Small intestine (tissue), 7 donors: ENCODE results near the gene ESPL1. TPM values are rescaled to one million over a fixed set of nuclear protein-coding genes. Genes with fewer than 3 reads are reported as not detected.

ENCODE experiments used
- DNase-seq, 2 donors: peaks; one replicate each; pipeline versions ENCODE4 v3.0.0 to v3.0.0-alpha.2; 2013
- FAIRE-seq: peaks from 2 replicates; lab custom pipeline; 2012; peaks lifted over from hg19 to GRCh38; lab: Jason Lieb, UNC
- H3K27ac ChIP-seq, 3 donors: one replicate each; pipeline ENCODE4 v1.5.1; 2013; ENCODE audit warnings: low read length in 2 of 3, mild to moderate bottlenecking in 2 of 3, control low read depth in 1 of 3, inconsistent platforms in 1 of 3, low read depth in 1 of 3, moderate library complexity in 1 of 3
- H3K27me3 ChIP-seq, 3 donors: one replicate each; pipeline ENCODE4 v1.6.1; 2013; ENCODE audit warnings: low read length in 3 of 3, inconsistent platforms in 1 of 3; ENCODE audit not compliant: control insufficient read depth in 3 of 3, insufficient read depth in 3 of 3
- H3K36me3 ChIP-seq, 3 donors: one replicate each; pipeline ENCODE4 v1.6.1; 2013; ENCODE audit warnings: low read length in 3 of 3, inconsistent platforms in 1 of 3, low read depth in 1 of 3, mild to moderate bottlenecking in 1 of 3, moderate library complexity in 1 of 3; ENCODE audit not compliant: control insufficient read depth in 3 of 3, insufficient read depth in 2 of 3
- H3K4me1 ChIP-seq, 3 donors: one replicate each; pipeline ENCODE4 v1.6.1; 2013; ENCODE audit warnings: low read length in 2 of 3, inconsistent platforms in 1 of 3, low read depth in 1 of 3, mild to moderate bottlenecking in 1 of 3, moderate library complexity in 1 of 3; ENCODE audit not compliant: control insufficient read depth in 3 of 3, insufficient read depth in 2 of 3
- H3K4me3 ChIP-seq, 3 donors: one replicate each; pipeline ENCODE4 v1.5.1; 2013; ENCODE audit warnings: low read length in 3 of 3, control low read depth in 1 of 3, inconsistent platforms in 1 of 3, low read depth in 1 of 3, mild to moderate bottlenecking in 1 of 3, moderate library complexity in 1 of 3
- H3K9me3 ChIP-seq, 2 donors: one replicate each; pipeline ENCODE4 v1.6.1; 2013; ENCODE audit warnings: low read depth in 1 of 2, low read length in 1 of 2; ENCODE audit not compliant: control insufficient read depth in 2 of 2, insufficient read depth in 1 of 2
- WGBS, 3 donors: extraction: QIAGEN DNeasy Blood & Tissue Kit; methylation state at CpG; one replicate each; pipeline ENCODE4 v1.1.7; 2013; 5-methylcytosine and 5-hydroxymethylcytosine counted together
- polyA plus RNA-seq, 4 donors: library from polyadenylated mRNA; stranded (reverse) in 3 of 4; unstranded in 1 of 4; fragments of 200-250 nt in 3 of 4; fragments of 120-200 nt in 1 of 4; gene quantifications; one replicate each; pipeline versions ENCODE4 v1.2.1 to v1.2.3, GENCODE V29; 2013
- donor health status: healthy with polysubstance abuse.
- donor health status: control.
- donor health status: control.
- donor health status: Bipolar disorder and iron deficiency.
- donor health status: healthy.

Gene ESPL1
- polyA plus RNA-seq, 4 donors: 8.0 to 48.9 (median 25.5) TPM

GRCh38 chr12:53308276-53308675, 40.2 kb downstream of the ESPL1 start:
- WGBS, 3 donors: 67 to 77% (median 69%) methylated on average over 4 of the region's 4 CpGs
- Histone ChIP-seq H3K36me3 (peaks cover 15 to 74% (median 24%) of the 10 kb centered on the region in 3 donors), H3K27ac (no peak overlapping the region), H3K9me3 (no peaks in the 10 kb centered on the region), H3K27me3 (no peaks in the 10 kb centered on the region), H3K4me3 (no peak overlapping the region), H3K4me1 (no peaks in the 10 kb centered on the region)
- DNase-seq: no peak
- FAIRE-seq: no peak

- Histone ChIP-seq H3K4me1 (no peaks in the 10 kb centered on the region), H3K9me3 (no peaks in the 10 kb centered on the region), H3K27ac (no peak overlapping the region), H3K36me3 (peaks cover 7 to 62% (median 7%) of the 10 kb centered on the region in 3 donors), H3K27me3 (no peaks in the 10 kb centered on the region), H3K4me3 (no peak overlapping the region)
- no peak for DNase-seq
- WGBS, 3 donors: 54 to 60% (median 58%) methylated on average over 3 of the region's 3 CpGs
- no peak for FAIRE-seq
Observed at GRCh38 chr12:53313996-53314395, 45.9 kb downstream of the ESPL1 start.

GRCh38 chr12:53320352-53321195, 52.5 kb downstream of the ESPL1 start:
- FAIRE-seq (no peak), DNase-seq (no peak)
- peaks cover 5 to 24% (median 7%) of the 10 kb centered on the region in 3 donors for H3K36me3 ChIP-seq
- H3K9me3 ChIP-seq: no peaks in the 10 kb centered on the region
- H3K4me3 ChIP-seq: peak overlapping the region; percentile 37 to 66 (median 61)
- peaks cover 3 to 21% (median 8%) of the 10 kb centered on the region in 3 donors for H3K4me1 ChIP-seq
- 39 to 42% (median 42%) methylated on average over 10 of the region's 10 CpGs for WGBS, 3 donors
- H3K27me3 ChIP-seq: peaks cover 0 to 15% (median 0%) of the 10 kb centered on the region in 3 donors
- peak overlapping the region; percentile 73 to 90 (median 84) for H3K27ac ChIP-seq

GRCh38 chr12:53324113-53324778, 56.1 kb downstream of the ESPL1 start:
- no peak for FAIRE-seq
- Histone ChIP-seq H3K36me3 (peaks cover 0 to 3% (median 2%) of the 10 kb centered on the region in 3 donors), H3K27ac (peak overlapping the region; percentile 79 to 97 (median 82)), H3K4me3 (peak overlapping the region; percentile 57 to 73 (median 57)), H3K9me3 (no peaks in the 10 kb centered on the region), H3K4me1 (peaks cover 3 to 27% (median 8%) of the 10 kb centered on the region in 3 donors), H3K27me3 (peaks cover 0 to 44% (median 0%) of the 10 kb centered on the region in 3 donors)
- peak in 1 of 2 donors; percentile 49 for DNase-seq
- 30 to 46% (median 46%) methylated on average over 28 of the region's 28 CpGs for WGBS, 3 donors

- 0% methylated on average over 45 to 69 of the region's 69 CpGs for WGBS, 3 donors
- peaks cover 0 to 44% (median 0%) of the 10 kb centered on the region in 3 donors for H3K27me3 ChIP-seq
- DNase-seq (peak; percentile 87 to 93), FAIRE-seq (no peak)
- H3K9me3 ChIP-seq: no peaks in the 10 kb centered on the region
- peak overlapping the region; percentile 79 to 97 (median 82) for H3K27ac ChIP-seq
- no peaks in the 10 kb centered on the region for H3K36me3 ChIP-seq
- peak overlapping the region; percentile 57 to 73 (median 57) for H3K4me3 ChIP-seq
- peaks cover 3 to 27% (median 7%) of the 10 kb centered on the region in 3 donors for H3K4me1 ChIP-seq
Observed at GRCh38 chr12:53324779-53325510, 56.8 kb downstream of the ESPL1 start.

- no peaks in the 10 kb centered on the region for H3K9me3 ChIP-seq
- 0 to 2% (median 1%) methylated on average over 21 to 50 of the region's 50 CpGs for WGBS, 3 donors
- H3K36me3 ChIP-seq: no peaks in the 10 kb centered on the region
- peak overlapping the region in 2 of 3 donors; percentile 82 to 97 for H3K27ac ChIP-seq
- peaks cover under 1 to 27% (median 3%) of the 10 kb centered on the region in 3 donors for H3K4me1 ChIP-seq
- FAIRE-seq (no peak), DNase-seq (peak in 1 of 2 donors; percentile 44)
- peak overlapping the region; percentile 57 to 73 (median 57) for H3K4me3 ChIP-seq
- peaks cover 0 to 48% (median 0%) of the 10 kb centered on the region in 3 donors for H3K27me3 ChIP-seq
Observed at GRCh38 chr12:53325511-53326061, 57.5 kb downstream of the ESPL1 start.

- FAIRE-seq: no peak
- Histone ChIP-seq H3K4me1 (peaks cover 0 to 27% (median 3%) of the 10 kb centered on the region in 3 donors), H3K4me3 (no peak overlapping the region), H3K9me3 (no peaks in the 10 kb centered on the region), H3K36me3 (no peaks in the 10 kb centered on the region), H3K27ac (no peak overlapping the region), H3K27me3 (peaks cover 0 to 48% (median 0%) of the 10 kb centered on the region in 3 donors)
- 66 to 82% (median 70%) methylated on average over 8 of the region's 8 CpGs for WGBS, 3 donors
- DNase-seq: no peak
Observed at GRCh38 chr12:53326460-53327185, 58.5 kb downstream of the ESPL1 start.
